ENCODE measurements around the gene SMR3B. TPM values are rescaled to one million over a fixed set of nuclear protein-coding genes. Genes with fewer than 3 reads are reported as not detected.

Gene SMR3B
- total RNA-seq, 1 experiment from 2014 or later, result not detected

- Mint-ChIP-seq H3K27me3 (ENCODE audit: insufficient read depth, unreplicated experiment) (no peaks in the 10 kb centered on the region), H3K9me3 (ENCODE audit: unreplicated experiment) (no peaks in the 10 kb centered on the region), H3K27ac (ENCODE audit: low read depth, unreplicated experiment) (no peak overlapping the region), H3K4me3 (ENCODE audit: unreplicated experiment) (no peak overlapping the region), H3K36me3 (ENCODE audit: insufficient read depth, unreplicated experiment) (peaks cover 5% of the 10 kb centered on the region), H3K4me1 (ENCODE audit: insufficient read depth, unreplicated experiment) (no peaks in the 10 kb centered on the region)
- TF ChIP-seq CTCF (IDR thresholded peaks at IDR 0.05; ENCODE audit: unreplicated experiment), result no peak
- no peak for DNase-seq (ENCODE audit: unreplicated experiment)
- BruUV-seq (replicated peaks), result no TSS peak
- CTCF ChIA-PET, result no interaction called here
- intact Hi-C loops (cut with micrococcal nuclease), result no loop called here
- POLR2A ChIA-PET, result no interaction called here
Measured at GRCh38 chr4:70380578-70380977, 2.4 kb upstream of the SMR3B start.

GRCh38 chr4:70392057-70392776 lies 9.3 kb downstream of the SMR3B start:
- BruUV-seq (replicated peaks), result no TSS peak
- no peaks in the 10 kb centered on the region for H3K36me3 Mint-ChIP-seq (ENCODE audit: insufficient read depth, unreplicated experiment)
- POLR2A ChIA-PET, result no interaction called here
- no peaks in the 10 kb centered on the region for H3K4me1 Mint-ChIP-seq (ENCODE audit: insufficient read depth, unreplicated experiment)
- no peaks in the 10 kb centered on the region for H3K27me3 Mint-ChIP-seq (ENCODE audit: insufficient read depth, unreplicated experiment)
- no peak for TF ChIP-seq CTCF (IDR thresholded peaks at IDR 0.05; ENCODE audit: unreplicated experiment)
- H3K4me3 Mint-ChIP-seq (ENCODE audit: unreplicated experiment), result no peak overlapping the region
- CTCF ChIA-PET, result interaction anchor here (0.6 kb wide), 1 partner anchor 29 kb away, joined by 3 read pairs; no protein-coding TSS in a partner anchor
- intact Hi-C loops (cut with micrococcal nuclease), result no loop called here
- no peaks in the 10 kb centered on the region for H3K9me3 Mint-ChIP-seq (ENCODE audit: unreplicated experiment)
- no peak for DNase-seq (ENCODE audit: unreplicated experiment)
- H3K27ac Mint-ChIP-seq (ENCODE audit: low read depth, unreplicated experiment), result no peak overlapping the region

- no TSS peak for BruUV-seq (replicated peaks)
- ChIA-PET POLR2A (no interaction called here), CTCF (no interaction called here)
- no peaks in the 10 kb centered on the region for H3K9me3 Mint-ChIP-seq (ENCODE audit: unreplicated experiment)
- no peak for TF ChIP-seq CTCF (IDR thresholded peaks at IDR 0.05; ENCODE audit: unreplicated experiment)
- intact Hi-C loops (cut with micrococcal nuclease), result no loop called here
- no peak for DNase-seq (ENCODE audit: unreplicated experiment)
- no peaks in the 10 kb centered on the region for H3K4me1 Mint-ChIP-seq (ENCODE audit: insufficient read depth, unreplicated experiment)
- H3K27ac Mint-ChIP-seq (ENCODE audit: low read depth, unreplicated experiment), result no peak within 1 kb of the TSS
- no peaks in the 10 kb centered on the region for H3K27me3 Mint-ChIP-seq (ENCODE audit: insufficient read depth, unreplicated experiment)
- no peak within 1 kb of the TSS for H3K4me3 Mint-ChIP-seq (ENCODE audit: unreplicated experiment)
- H3K36me3 Mint-ChIP-seq (ENCODE audit: insufficient read depth, unreplicated experiment), result no peaks in the 10 kb centered on the region
Measured at GRCh38 chr4:70397580-70397979, 14.6 kb downstream of the SMR3B start, which contains the start of gene OPRPN. Gene OPRPN (plus strand): TSS chr4:70397940. CDS start chr4:70399286, 1,346 bp downstream.

- no peaks in the 10 kb centered on the region for H3K27me3 Mint-ChIP-seq (ENCODE audit: insufficient read depth, unreplicated experiment)
- H3K9me3 Mint-ChIP-seq (ENCODE audit: unreplicated experiment), result no peaks in the 10 kb centered on the region
- no TSS peak for BruUV-seq (replicated peaks)
- ChIA-PET CTCF (interaction anchor here (0.7 kb wide), 1 partner anchor 163 kb away, joined by 3 read pairs; no protein-coding TSS in a partner anchor), POLR2A (no interaction called here)
- H3K4me3 Mint-ChIP-seq (ENCODE audit: unreplicated experiment), result no peak overlapping the region
- no peak overlapping the region for H3K27ac Mint-ChIP-seq (ENCODE audit: low read depth, unreplicated experiment)
- no peaks in the 10 kb centered on the region for H3K36me3 Mint-ChIP-seq (ENCODE audit: insufficient read depth, unreplicated experiment)
- no peak for TF ChIP-seq CTCF (IDR thresholded peaks at IDR 0.05; ENCODE audit: unreplicated experiment)
- peak; percentile 12 for DNase-seq (ENCODE audit: unreplicated experiment)
- no peaks in the 10 kb centered on the region for H3K4me1 Mint-ChIP-seq (ENCODE audit: insufficient read depth, unreplicated experiment)
- intact Hi-C loops (cut with micrococcal nuclease), result no loop called here
Measured at GRCh38 chr4:70399319-70399718, 16.4 kb downstream of the SMR3B start.
